Liver (tissue), 9 donors: Measurements from ENCODE around the gene NLRP11. TPM values are rescaled to one million over a fixed set of nuclear protein-coding genes. Genes with fewer than 3 reads are reported as not detected.
A peak's percentile ranks its signal among the peaks of the same experiment; 100 is the strongest.
"Not testable (repeated sequence)": the region's sequence is repeated elsewhere in the genome, so short reads cannot be mapped to it uniquely, and the experiment has no call there.

Source experiments
- DNase-seq: peaks from one replicate; pipeline ENCODE4 v3.0.0-alpha.2; 2017; ENCODE audit warnings: low spot score
- H3K27ac ChIP-seq, 2 donors: one replicate each; pipeline ENCODE4 v1.7.0; 2013; ENCODE audit warnings: inconsistent platforms in 2 of 2, low read length in 2 of 2, control low read depth in 1 of 2, low read depth in 1 of 2, mild to moderate bottlenecking in 1 of 2
- H3K27me3 ChIP-seq, 4 donors: one replicate each; pipeline versions ENCODE4 v1.6.1 to v1.7.0; 2013; ENCODE audit warnings: low read length in 3 of 4, inconsistent platforms in 1 of 4, mild to moderate bottlenecking in 1 of 4, moderate library complexity in 1 of 4; ENCODE audit not compliant: control insufficient read depth in 4 of 4, insufficient read depth in 4 of 4
- H3K36me3 ChIP-seq, 4 donors: one replicate each; pipeline versions ENCODE4 v1.6.1 to v1.7.0; 2013; ENCODE audit warnings: low read length in 3 of 4, mild to moderate bottlenecking in 3 of 4, low read depth in 1 of 4, moderate library complexity in 1 of 4; ENCODE audit not compliant: control insufficient read depth in 4 of 4, insufficient read depth in 3 of 4
- H3K4me1 ChIP-seq, 4 donors: one replicate each; pipeline versions ENCODE4 v1.6.1 to v1.7.0; 2013; ENCODE audit warnings: low read length in 3 of 4, mild to moderate bottlenecking in 3 of 4, moderate library complexity in 1 of 4; ENCODE audit not compliant: control insufficient read depth in 4 of 4, insufficient read depth in 4 of 4
- H3K4me3 ChIP-seq, 3 donors: one replicate each; pipeline versions ENCODE4 v1.6.1 to v1.7.0; 2013; ENCODE audit warnings: low read length in 3 of 3, control low read depth in 1 of 3, low read depth in 1 of 3, mild to moderate bottlenecking in 1 of 3
- H3K9ac ChIP-seq, 2 donors: one replicate each; pipeline ENCODE4 v1.7.0; 2013; ENCODE audit warnings: low read length in 2 of 2, mild to moderate bottlenecking in 2 of 2, moderate library complexity in 2 of 2, control low read depth in 1 of 2, low read depth in 1 of 2
- H3K9me3 ChIP-seq, 4 donors: one replicate each; pipeline versions ENCODE4 v1.6.1 to v1.7.0; 2013; ENCODE audit warnings: low read length in 3 of 4; ENCODE audit not compliant: control insufficient read depth in 4 of 4
- ATF3 ChIP-seq: IDR thresholded peaks from 2 replicates; pipeline ENCODE4 v1.6.1; 2016; ENCODE audit warnings: antibody characterized with exemption
- CTCF ChIP-seq: fragments of 150-350 bp; IDR thresholded peaks from 2 replicates; pipeline ENCODE4 v1.5.1; 2017; ENCODE audit warnings: improper control_type of control experiment, low read depth, low read length; ENCODE audit not compliant: missing input control
- EGR1 ChIP-seq, 2 donors: IDR thresholded peaks; 2 replicates each; pipeline ENCODE4 v1.6.1; 2016 to 2018; ENCODE audit warnings: antibody characterized with exemption in 2 of 2, low read depth in 2 of 2
- FOXA1 ChIP-seq: IDR thresholded peaks from 2 replicates; pipeline ENCODE4 v1.6.1; 2016; ENCODE audit warnings: antibody characterized with exemption
- FOXA2 ChIP-seq: IDR thresholded peaks from 2 replicates; pipeline ENCODE4 v1.6.1; 2016; ENCODE audit warnings: antibody characterized with exemption
- GABPA ChIP-seq, 2 donors: IDR thresholded peaks in 1 of 2; conservative IDR thresholded peaks in 1 of 2; 2 replicates each; pipeline ENCODE4 v1.6.1; 2016; ENCODE audit warnings: antibody characterized with exemption in 2 of 2, mild to moderate bottlenecking in 1 of 2, moderate library complexity in 1 of 2
- HNF4A ChIP-seq, 2 donors: conservative IDR thresholded peaks; 2 replicates each; pipeline ENCODE4 v1.6.1; 2016; ENCODE audit warnings: antibody characterized with exemption in 2 of 2, mild to moderate bottlenecking in 2 of 2
- HNF4G ChIP-seq: IDR thresholded peaks from 2 replicates; pipeline ENCODE4 v1.6.1; 2016; ENCODE audit warnings: antibody characterized with exemption
- JUND ChIP-seq, 2 donors: IDR thresholded peaks; 2 replicates each; pipeline ENCODE4 v1.6.1; 2016; ENCODE audit warnings: antibody characterized with exemption in 2 of 2
- NR2F2 ChIP-seq: IDR thresholded peaks from 2 replicates; pipeline ENCODE4 v1.6.1; 2016; ENCODE audit warnings: antibody characterized with exemption
- RAD21 ChIP-seq, 2 donors: IDR thresholded peaks; 2 replicates each; pipeline ENCODE4 v1.6.1; 2016; ENCODE audit warnings: antibody characterized with exemption in 2 of 2, mild to moderate bottlenecking in 2 of 2
- REST ChIP-seq: IDR thresholded peaks from 2 replicates; pipeline ENCODE4 v1.6.1; 2016; ENCODE audit warnings: antibody characterized with exemption, mild to moderate bottlenecking
- RXRA ChIP-seq, 2 donors: IDR thresholded peaks; 2 replicates each; pipeline ENCODE4 v1.6.1; 2017 to 2018; ENCODE audit warnings: antibody characterized with exemption in 2 of 2, mild to moderate bottlenecking in 1 of 2
- SP1 ChIP-seq: IDR thresholded peaks from 2 replicates; pipeline ENCODE4 v1.6.1; 2018; ENCODE audit warnings: antibody characterized with exemption, mild to moderate bottlenecking
- TAF1 ChIP-seq: conservative IDR thresholded peaks from 2 replicates; pipeline ENCODE4 v1.6.1; 2016; ENCODE audit warnings: antibody characterized with exemption, mild to moderate bottlenecking
- YY1 ChIP-seq: IDR thresholded peaks from 2 replicates; pipeline ENCODE4 v1.6.1; 2016; ENCODE audit warnings: antibody characterized with exemption, mild to moderate bottlenecking
- WGBS: extraction: QIAGEN DNeasy Blood & Tissue Kit; methylation state at CpG from one replicate; pipeline ENCODE4 v1.1.7; 2013; 5-methylcytosine and 5-hydroxymethylcytosine counted together
- polyA plus RNA-seq, 2 donors: library from polyadenylated mRNA; stranded (reverse) in 1 of 2; unstranded in 1 of 2; fragments of 200-250 nt in 1 of 2; fragments of >200 nt in 1 of 2; fragmentation: Nextera tagmentation in 1 of 2; extraction: Ambion mirVana in 1 of 2; gene quantifications; one replicate each; pipeline versions ENCODE4 v1.2.1 to v1.2.3, GENCODE V29; 2013 to 2015
- total RNA-seq, 2 donors: library from RNA; depleted of rRNA; stranded (reverse); fragments of >200 nt; gene quantifications; one replicate each; pipeline ENCODE4 v1.2.3, GENCODE V29; 2014
- TF ChIP-seq, protein P1 (sequence below): IDR thresholded peaks from 2 replicates; pipeline ENCODE4 v1.6.1; 2016; ENCODE audit warnings: antibody characterized with exemption
- TF ChIP-seq, protein P2 (sequence below): IDR thresholded peaks from 2 replicates; pipeline ENCODE4 v1.6.1; 2016; ENCODE audit warnings: antibody characterized with exemption
- donor health status: healthy.
- donor health status: healthy.
- donor health status: healthy.
- donor health status: healthy.
- donor health status: healthy.

The NLRP11 gene
- total and polyA plus RNA-seq, 4 donors: 0.28 to 0.33 TPM; not detected in 2

DNA sequence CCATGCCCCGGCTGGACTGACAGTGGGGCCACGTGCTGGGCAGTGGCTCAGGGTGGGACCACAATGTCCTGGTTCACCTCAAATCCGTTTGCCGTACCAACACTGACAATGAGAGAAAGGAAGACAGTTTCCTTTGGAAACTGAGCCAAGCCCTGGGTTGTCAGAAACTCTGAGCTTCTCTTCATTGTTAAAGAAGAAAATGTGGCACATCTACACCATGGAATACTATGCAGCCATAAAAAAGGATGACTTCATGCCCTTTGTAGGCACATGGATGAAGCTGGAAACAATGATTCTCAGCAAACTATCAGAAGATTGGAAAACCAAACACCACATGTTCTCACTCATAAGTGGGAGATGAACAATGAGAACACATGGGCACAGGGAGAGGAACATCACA is 75.0 kb downstream of the NLRP11 start:
- H3K9ac ChIP-seq, H3K36me3 ChIP-seq, H3K27me3 ChIP-seq, H3K9me3 ChIP-seq, H3K4me1 ChIP-seq, H3K4me3 ChIP-seq, DNase-seq, H3K27ac ChIP-seq: not testable (repeated sequence)
- 82% methylated on average over 4 of the region's 4 CpGs for WGBS

DNA sequence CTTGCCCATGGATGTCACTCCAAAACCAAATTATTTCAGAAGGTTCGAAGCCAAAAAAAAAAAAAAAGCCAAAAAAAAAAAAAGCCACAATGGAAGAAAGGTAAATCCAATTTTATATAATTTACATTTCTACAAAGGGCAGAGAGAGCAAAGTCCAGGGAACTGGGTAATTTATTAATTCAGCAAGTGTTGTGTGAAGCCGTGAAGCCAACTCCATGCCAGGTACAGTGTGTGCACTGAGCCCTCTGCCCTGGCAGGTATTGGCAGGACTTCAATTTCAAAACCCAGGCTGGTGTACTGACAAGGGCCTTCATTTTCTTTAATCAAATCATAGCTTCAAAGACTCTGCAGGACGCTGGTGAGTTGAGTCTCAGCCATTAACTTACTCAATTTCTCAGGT is 78.4 kb downstream of the NLRP11 start:
- Histone ChIP-seq H3K27me3 (no peaks in the 10 kb centered on the region), H3K9me3 (no peaks in the 10 kb centered on the region), H3K4me1 (peaks cover 0 to 9% (median 4%) of the 10 kb centered on the region in 4 donors), H3K9ac (no peak overlapping the region), H3K4me3 (no peak overlapping the region), H3K27ac (no peak overlapping the region), H3K36me3 (peaks cover 0 to 2% (median 0%) of the 10 kb centered on the region in 4 donors)
- DNase-seq: no peak
- 27% methylated on average over 3 of the region's 3 CpGs for WGBS
- TF ChIP-seq NR2F2 (no peak), FOXA1 (no peak), RAD21 (IDR thresholded peaks at IDR 0.05) (peak; percentile 27 to 38), REST (peak; percentile 53), TAF1 (no peak), RXRA (IDR thresholded peaks at IDR 0.05) (peak; percentile 16 to 60), GABPA (IDR thresholded peaks at IDR 0.05 in 1 of 2, conservative IDR thresholded peaks at IDR 0.05 in 1 of 2) (no peak), SP1 (peak; percentile 86), HNF4G (peak; percentile 69), FOXA2 (no peak), YY1 (peak; percentile 72), JUND (IDR thresholded peaks at IDR 0.05) (peak in 1 of 2 donors; percentile 42), EGR1 (IDR thresholded peaks at IDR 0.05; ENCODE audit: low read depth in 2 of 2) (no peak), ATF3 (no peak), HNF4A (conservative IDR thresholded peaks at IDR 0.05) (peak; percentile 88 to 89), CTCF (no peak)
- TF ChIP-seq, protein P1, sequence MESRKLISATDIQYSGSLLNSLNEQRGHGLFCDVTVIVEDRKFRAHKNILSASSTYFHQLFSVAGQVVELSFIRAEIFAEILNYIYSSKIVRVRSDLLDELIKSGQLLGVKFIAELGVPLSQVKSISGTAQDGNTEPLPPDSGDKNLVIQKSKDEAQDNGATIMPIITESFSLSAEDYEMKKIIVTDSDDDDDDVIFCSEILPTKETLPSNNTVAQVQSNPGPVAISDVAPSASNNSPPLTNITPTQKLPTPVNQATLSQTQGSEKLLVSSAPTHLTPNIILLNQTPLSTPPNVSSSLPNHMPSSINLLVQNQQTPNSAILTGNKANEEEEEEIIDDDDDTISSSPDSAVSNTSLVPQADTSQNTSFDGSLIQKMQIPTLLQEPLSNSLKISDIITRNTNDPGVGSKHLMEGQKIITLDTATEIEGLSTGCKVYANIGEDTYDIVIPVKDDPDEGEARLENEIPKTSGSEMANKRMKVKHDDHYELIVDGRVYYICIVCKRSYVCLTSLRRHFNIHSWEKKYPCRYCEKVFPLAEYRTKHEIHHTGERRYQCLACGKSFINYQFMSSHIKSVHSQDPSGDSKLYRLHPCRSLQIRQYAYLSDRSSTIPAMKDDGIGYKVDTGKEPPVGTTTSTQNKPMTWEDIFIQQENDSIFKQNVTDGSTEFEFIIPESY: peak; percentile 50
- TF ChIP-seq, protein P2, sequence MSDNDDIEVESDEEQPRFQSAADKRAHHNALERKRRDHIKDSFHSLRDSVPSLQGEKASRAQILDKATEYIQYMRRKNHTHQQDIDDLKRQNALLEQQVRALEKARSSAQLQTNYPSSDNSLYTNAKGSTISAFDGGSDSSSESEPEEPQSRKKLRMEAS: peak; percentile 21
